HEK293T (cell line): ENCODE measurements around the gene CRADD.

Source experiments
- CTCF ChIA-PET: fragments of 350-600 bp; formaldehyde crosslinking; extraction: SDS; loops from one replicate; lab custom pipeline; 2021; ENCODE audit warnings: antibody characterized with exemption, inconsistent platforms; lab: Yijun Ruan, JAX
- POLR2A ChIA-PET: fragments of 350-600 bp; formaldehyde crosslinking; extraction: SDS; loops from one replicate; lab custom pipeline; 2020; ENCODE audit warnings: antibody characterized with exemption, inconsistent platforms; lab: Yijun Ruan, JAX
- DNase-seq: peaks from one replicate; pipeline ENCODE4 v3.0.0; 2012; ENCODE audit warnings: mixed read lengths; ENCODE audit errors: extremely low spot score
- ARNT ChIP-seq: fragments of 450-650 bp; IDR thresholded peaks from 2 replicates; pipeline ENCODE4 v1.6.1; 2017; ENCODE audit warnings: mild to moderate bottlenecking
- BHLHE40 ChIP-seq: fragments of 450-650 bp; IDR thresholded peaks from 2 replicates; pipeline ENCODE4 v1.6.1; 2016; ENCODE audit warnings: mild to moderate bottlenecking, moderate library complexity, borderline replicate concordance
- CTBP1 ChIP-seq: fragments of 450-650 bp; IDR thresholded peaks from 2 replicates; pipeline ENCODE4 v1.6.1; 2016; ENCODE audit warnings: borderline replicate concordance
- ELF4 ChIP-seq: fragments of 450-650 bp; IDR thresholded peaks from 2 replicates; pipeline ENCODE4 v1.6.1; 2017; ENCODE audit warnings: antibody characterized with exemption
- FOXA1 ChIP-seq: fragments of 450-650 bp; IDR thresholded peaks from 2 replicates; pipeline ENCODE4 v1.6.1; 2016; ENCODE audit warnings: mild to moderate bottlenecking
- FOXK2 ChIP-seq: fragments of 450-650 bp; IDR thresholded peaks from 2 replicates; pipeline ENCODE4 v1.6.1; 2016; ENCODE audit warnings: mild to moderate bottlenecking
- FOXM1 ChIP-seq: fragments of 450-650 bp; IDR thresholded peaks from 2 replicates; pipeline ENCODE4 v1.6.1; 2017; ENCODE audit warnings: mild to moderate bottlenecking, borderline replicate concordance
- HDGF ChIP-seq: fragments of 450-650 bp; IDR thresholded peaks from 2 replicates; pipeline ENCODE4 v1.6.1; 2017; ENCODE audit warnings: antibody characterized with exemption, borderline replicate concordance
- L3MBTL2 ChIP-seq: fragments of 450-650 bp; conservative IDR thresholded peaks from 2 replicates; pipeline ENCODE4 v1.6.1; 2016; ENCODE audit warnings: mild to moderate bottlenecking
- LEF1 ChIP-seq: fragments of 450-650 bp; IDR thresholded peaks from 2 replicates; pipeline ENCODE4 v1.6.1; 2017; ENCODE audit warnings: mild to moderate bottlenecking, borderline replicate concordance
- NFRKB ChIP-seq: fragments of 450-650 bp; IDR thresholded peaks from 2 replicates; pipeline ENCODE4 v1.6.1; 2016; ENCODE audit warnings: mild to moderate bottlenecking, moderate library complexity
- PKNOX1 ChIP-seq: fragments of 450-650 bp; IDR thresholded peaks from 2 replicates; pipeline ENCODE4 v1.6.1; 2016
- SP1 ChIP-seq: fragments of 450-650 bp; IDR thresholded peaks from 2 replicates; pipeline ENCODE4 v1.6.1; 2017
- SUZ12 ChIP-seq: fragments of 450-650 bp; IDR thresholded peaks from 2 replicates; pipeline ENCODE4 v1.6.1; 2016; ENCODE audit warnings: mild to moderate bottlenecking
- TARDBP ChIP-seq: fragments of 450-650 bp; IDR thresholded peaks from 2 replicates; pipeline ENCODE4 v1.6.1; 2016
- ZNF384 ChIP-seq: fragments of 450-650 bp; IDR thresholded peaks from 2 replicates; pipeline ENCODE4 v1.6.1; 2016

CRADD gene

GRCh38 chr12:93759512-93760081 is 82.4 kb downstream of the CRADD start:
- POLR2A ChIA-PET: no interaction called here
- TF ChIP-seq TARDBP (no peak), FOXK2 (no peak), FOXA1 (no peak), PKNOX1 (no peak), ARNT (no peak), SP1 (no peak), LEF1 (no peak), ZNF384 (no peak), ELF4 (no peak), NFRKB (no peak), CTBP1 (no peak), SUZ12 (no peak)
- DNase-seq: no peak
- CTCF ChIA-PET: no interaction called here

GRCh38 chr12:93760275-93760875 is 83.2 kb downstream of the CRADD start:
- no peak for DNase-seq
- POLR2A ChIA-PET: no interaction called here
- no peak for TF ChIP-seq PKNOX1
- TF ChIP-seq L3MBTL2: no peak
- TF ChIP-seq HDGF: no peak
- TF ChIP-seq ELF4: no peak
- no peak for TF ChIP-seq SP1
- TF ChIP-seq ARNT: no peak
- no peak for TF ChIP-seq FOXA1
- TF ChIP-seq ZNF384: no peak
- no peak for TF ChIP-seq SUZ12
- no peak for TF ChIP-seq FOXM1
- TF ChIP-seq TARDBP: no peak
- no peak for TF ChIP-seq FOXK2
- no peak for TF ChIP-seq BHLHE40
- CTCF ChIA-PET: no interaction called here

GRCh38 chr12:93762059-93762719 is 85.0 kb downstream of the CRADD start:
- ChIA-PET CTCF (interaction anchor here (0.5 to 1.4 kb wide), 4 partner anchors 193 to 339 kb away, joined by 3 to 5 read pairs (median 3); no protein-coding TSS in a partner anchor), POLR2A (interaction anchor here (1.2 kb wide), 1 partner anchor 191 kb away, joined by 3 read pairs; no protein-coding TSS in a partner anchor)
- TF ChIP-seq PKNOX1 (no peak), CTBP1 (no peak), FOXM1 (no peak)
- no peak for DNase-seq

- ChIA-PET CTCF (interaction anchor here (0.5 to 1.4 kb wide), 3 partner anchors 194 to 338 kb away, joined by 3 read pairs; no protein-coding TSS in a partner anchor), POLR2A (no interaction called here)
- TF ChIP-seq BHLHE40 (no peak), HDGF (no peak), SP1 (no peak), FOXM1 (no peak), FOXA1 (no peak), SUZ12 (no peak), TARDBP (no peak), L3MBTL2 (no peak), ELF4 (no peak), NFRKB (no peak), FOXK2 (no peak), ZNF384 (no peak), ARNT (no peak), LEF1 (no peak), PKNOX1 (no peak), CTBP1 (no peak)
- DNase-seq: no peak
Measured at GRCh38 chr12:93762912-93763553, 85.9 kb downstream of the CRADD start.

- DNase-seq: no peak
- ChIA-PET POLR2A (interaction anchor here (1.0 kb wide), 1 partner anchor 87 kb away, joined by 3 read pairs; no protein-coding TSS in a partner anchor), CTCF (no interaction called here)
- TF ChIP-seq SP1 (no peak), L3MBTL2 (no peak), ZNF384 (no peak), LEF1 (no peak), ELF4 (no peak), BHLHE40 (no peak), CTBP1 (no peak), PKNOX1 (no peak), NFRKB (no peak), ARNT (no peak), FOXM1 (no peak), TARDBP (no peak)
Measured at GRCh38 chr12:93763746-93764147, 86.6 kb downstream of the CRADD start.
